Measurements from ENCODE around the gene POLH.
"Not testable (repeated sequence)": the region's sequence is repeated elsewhere in the genome, so short reads cannot be mapped to it uniquely, and the experiment has no call there.

POLH gene

DNA sequence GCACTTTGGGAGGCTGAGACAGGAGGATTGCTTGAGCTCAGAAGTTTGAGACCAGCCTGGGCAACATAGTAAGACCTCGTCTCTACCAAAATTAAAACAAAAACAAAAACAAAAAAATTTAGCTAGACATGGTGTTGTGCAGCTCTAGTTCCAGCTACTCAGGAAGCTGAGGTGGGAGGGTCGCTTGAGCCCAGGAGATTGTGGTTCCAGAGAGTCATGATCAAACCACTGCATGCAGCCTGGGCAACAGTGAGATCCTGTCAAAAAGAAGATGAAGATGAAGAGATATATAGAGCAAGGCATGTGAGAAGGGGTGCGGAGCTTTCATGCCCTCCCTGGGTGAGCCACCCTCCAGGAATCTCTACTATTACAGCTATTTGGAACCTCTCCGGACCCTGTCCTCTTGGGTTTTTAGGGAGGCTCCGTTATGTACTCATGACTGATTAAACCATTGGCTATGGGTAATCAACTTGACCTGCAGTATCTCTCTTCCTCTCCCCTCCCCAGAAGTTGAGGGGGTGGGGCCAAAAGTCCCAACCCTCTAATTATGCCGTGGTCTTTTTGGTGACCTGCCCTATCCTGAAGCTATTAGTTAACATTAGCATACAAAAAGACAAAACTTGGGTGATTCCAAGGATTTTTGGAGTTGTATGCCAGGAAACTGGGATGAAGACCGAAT is 9.0 kb downstream of the POLH start:
- TF ChIP-seq, protein P1, sequence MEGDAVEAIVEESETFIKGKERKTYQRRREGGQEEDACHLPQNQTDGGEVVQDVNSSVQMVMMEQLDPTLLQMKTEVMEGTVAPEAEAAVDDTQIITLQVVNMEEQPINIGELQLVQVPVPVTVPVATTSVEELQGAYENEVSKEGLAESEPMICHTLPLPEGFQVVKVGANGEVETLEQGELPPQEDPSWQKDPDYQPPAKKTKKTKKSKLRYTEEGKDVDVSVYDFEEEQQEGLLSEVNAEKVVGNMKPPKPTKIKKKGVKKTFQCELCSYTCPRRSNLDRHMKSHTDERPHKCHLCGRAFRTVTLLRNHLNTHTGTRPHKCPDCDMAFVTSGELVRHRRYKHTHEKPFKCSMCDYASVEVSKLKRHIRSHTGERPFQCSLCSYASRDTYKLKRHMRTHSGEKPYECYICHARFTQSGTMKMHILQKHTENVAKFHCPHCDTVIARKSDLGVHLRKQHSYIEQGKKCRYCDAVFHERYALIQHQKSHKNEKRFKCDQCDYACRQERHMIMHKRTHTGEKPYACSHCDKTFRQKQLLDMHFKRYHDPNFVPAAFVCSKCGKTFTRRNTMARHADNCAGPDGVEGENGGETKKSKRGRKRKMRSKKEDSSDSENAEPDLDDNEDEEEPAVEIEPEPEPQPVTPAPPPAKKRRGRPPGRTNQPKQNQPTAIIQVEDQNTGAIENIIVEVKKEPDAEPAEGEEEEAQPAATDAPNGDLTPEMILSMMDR (IDR thresholded peaks at IDR 0.05; ENCODE audit: low read depth, low read length) = no peak
- no peak overlapping the region for H3K4me3 ChIP-seq (ENCODE audit: low read depth, low read length)

GRCh38 chr6:43588194-43588593 is 12.2 kb downstream of the POLH start:
- TF ChIP-seq, protein P1 (IDR thresholded peaks at IDR 0.05; ENCODE audit: low read depth, low read length) = no peak
- H3K4me3 ChIP-seq (ENCODE audit: low read depth, low read length) = no peak overlapping the region

GRCh38 chr6:43589564-43589963 is 13.6 kb downstream of the POLH start:
- not testable (repeated sequence) for H3K4me3 ChIP-seq (ENCODE audit: low read depth, low read length)

- H3K4me3 ChIP-seq (ENCODE audit: low read depth, low read length) = no peak overlapping the region
- TF ChIP-seq, protein P1 (IDR thresholded peaks at IDR 0.05; ENCODE audit: low read depth, low read length) = no peak
Observed at GRCh38 chr6:43593938-43594337, 18.0 kb downstream of the POLH start.

GRCh38 chr6:43600595-43600994 is 24.6 kb downstream of the POLH start:
- TF ChIP-seq, protein P1 (IDR thresholded peaks at IDR 0.05; ENCODE audit: low read depth, low read length) = no peak

GRCh38 chr6:43604174-43604573 is 28.2 kb downstream of the POLH start:
- H3K4me3 ChIP-seq (ENCODE audit: low read depth, low read length) = no peak overlapping the region
- TF ChIP-seq, protein P1 (IDR thresholded peaks at IDR 0.05; ENCODE audit: low read depth, low read length) = no peak

More at GRCh38 chr6:43600595-43600994, 24.6 kb downstream of the POLH start:
- H3K4me3 ChIP-seq (ENCODE audit: low read depth, low read length) = no peak overlapping the region

DNA sequence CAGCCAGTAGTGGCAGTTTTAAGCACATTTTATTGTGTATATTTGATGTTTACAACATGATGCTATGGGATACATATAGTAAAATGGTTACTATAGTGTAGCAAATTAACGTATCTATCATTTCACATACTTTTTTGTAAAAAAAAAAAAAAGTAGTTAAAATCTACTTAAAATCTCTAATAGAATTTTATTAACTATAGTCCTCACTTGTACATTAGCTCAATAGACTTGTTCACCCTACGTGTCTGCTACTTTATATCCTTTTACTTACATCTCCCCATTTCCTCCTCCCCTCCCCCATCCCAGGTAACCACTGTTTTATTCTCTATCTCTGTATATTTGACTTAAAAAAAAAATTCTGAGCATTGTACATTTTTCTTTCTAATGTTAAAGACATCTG is 30.0 kb downstream of the POLH start:
- TF ChIP-seq, protein P1 (IDR thresholded peaks at IDR 0.05; ENCODE audit: low read depth, low read length) = no peak
- no peak overlapping the region for H3K4me3 ChIP-seq (ENCODE audit: low read depth, low read length)

- TF ChIP-seq, protein P1 (IDR thresholded peaks at IDR 0.05; ENCODE audit: low read depth, low read length) = peak; percentile 78
Observed at GRCh38 chr6:43608310-43608763, 32.4 kb downstream of the POLH start.

More at GRCh38 chr6:43608310-43608763, 32.4 kb downstream of the POLH start:
- no peak overlapping the region for H3K4me3 ChIP-seq (ENCODE audit: low read depth, low read length)

Measured in WI38 (cell line).